Measurements from ENCODE around the gene C2CD3.

GRCh38 chr11:74220376-74220775 is 49.6 kb upstream of the C2CD3 start:
- no peak for TF ChIP-seq CTCF (IDR thresholded peaks at IDR 0.05)
- TF ChIP-seq POLR2A (IDR thresholded peaks at IDR 0.05) = no peak

All from body of pancreas (tissue), 4 donors.